Astrocyte of the spinal cord (primary cell): ENCODE results near the gene MAPK13.
"Not testable (repeated sequence)": the region's sequence is repeated elsewhere in the genome, so short reads cannot be mapped to it uniquely, and the experiment has no call there.

Experiments
- DNase-seq: peaks from one replicate; pipeline ENCODE4 v3.0.0; 2011; ENCODE audit warnings: low read depth, low spot score
- H3K4me3 ChIP-seq: 2 replicates; pipeline ENCODE4 v1.5.1; 2011; ENCODE audit warnings: low read depth, mild to moderate bottlenecking, low read length, moderate library complexity
- in situ Hi-C: cut with HindIII; loops from 2 replicates; pipeline ENCODE4 v1.10.0; 2017; ENCODE audit warnings: low sequenced_read_pairs
- TF ChIP-seq, protein P1 (sequence below): IDR thresholded peaks from 2 replicates; pipeline ENCODE4 v1.5.1; 2012; ENCODE audit warnings: low read depth, mild to moderate bottlenecking, low read length, inconsistent platforms

Gene MAPK13

DNA sequence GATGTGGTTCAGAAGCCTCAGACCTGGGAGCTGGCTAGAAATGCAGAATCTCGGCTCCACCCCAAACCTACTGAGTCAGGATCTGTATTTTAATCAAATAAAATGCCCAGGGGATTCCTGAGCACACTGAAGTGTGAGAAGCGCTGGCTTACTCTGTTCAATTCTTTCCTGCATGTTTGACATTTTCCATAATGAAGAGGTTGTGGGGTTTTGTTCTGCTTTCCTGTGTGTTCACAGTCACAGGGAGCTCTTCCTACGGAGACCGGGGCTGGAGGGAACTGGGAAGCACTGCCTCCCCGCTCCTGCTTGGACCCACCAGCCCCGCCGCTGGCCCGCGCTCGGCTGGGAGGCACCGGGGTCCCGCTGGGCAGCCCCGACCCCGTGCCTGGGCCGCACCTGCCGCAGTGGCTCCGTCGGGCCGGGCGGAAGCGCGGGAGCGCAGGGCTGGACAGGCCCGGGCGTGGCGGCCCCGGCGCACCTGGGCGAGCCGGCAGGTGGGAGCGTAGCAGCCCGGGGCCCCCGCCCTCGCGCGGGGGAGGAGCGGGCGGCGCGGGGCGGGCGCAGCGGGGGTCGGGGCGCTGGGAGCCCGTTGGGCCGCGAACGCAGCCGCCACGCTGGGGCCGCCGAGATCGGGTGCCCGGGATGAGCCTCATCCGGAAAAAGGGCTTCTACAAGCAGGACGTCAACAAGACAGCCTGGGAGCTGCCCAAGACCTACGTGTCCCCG is at the start of gene MAPK13:
MAPK13 (plus strand) TSS at position 573 of the 726 bp plus-strand sequence; CDS start at position 643, 70 bp downstream.
- no peak for DNase-seq
- H3K4me3 ChIP-seq, result peak within 1 kb of the TSS; percentile 12
- TF ChIP-seq, protein P1, sequence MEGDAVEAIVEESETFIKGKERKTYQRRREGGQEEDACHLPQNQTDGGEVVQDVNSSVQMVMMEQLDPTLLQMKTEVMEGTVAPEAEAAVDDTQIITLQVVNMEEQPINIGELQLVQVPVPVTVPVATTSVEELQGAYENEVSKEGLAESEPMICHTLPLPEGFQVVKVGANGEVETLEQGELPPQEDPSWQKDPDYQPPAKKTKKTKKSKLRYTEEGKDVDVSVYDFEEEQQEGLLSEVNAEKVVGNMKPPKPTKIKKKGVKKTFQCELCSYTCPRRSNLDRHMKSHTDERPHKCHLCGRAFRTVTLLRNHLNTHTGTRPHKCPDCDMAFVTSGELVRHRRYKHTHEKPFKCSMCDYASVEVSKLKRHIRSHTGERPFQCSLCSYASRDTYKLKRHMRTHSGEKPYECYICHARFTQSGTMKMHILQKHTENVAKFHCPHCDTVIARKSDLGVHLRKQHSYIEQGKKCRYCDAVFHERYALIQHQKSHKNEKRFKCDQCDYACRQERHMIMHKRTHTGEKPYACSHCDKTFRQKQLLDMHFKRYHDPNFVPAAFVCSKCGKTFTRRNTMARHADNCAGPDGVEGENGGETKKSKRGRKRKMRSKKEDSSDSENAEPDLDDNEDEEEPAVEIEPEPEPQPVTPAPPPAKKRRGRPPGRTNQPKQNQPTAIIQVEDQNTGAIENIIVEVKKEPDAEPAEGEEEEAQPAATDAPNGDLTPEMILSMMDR, result no peak
- in situ Hi-C loops, result no loop called here

DNA sequence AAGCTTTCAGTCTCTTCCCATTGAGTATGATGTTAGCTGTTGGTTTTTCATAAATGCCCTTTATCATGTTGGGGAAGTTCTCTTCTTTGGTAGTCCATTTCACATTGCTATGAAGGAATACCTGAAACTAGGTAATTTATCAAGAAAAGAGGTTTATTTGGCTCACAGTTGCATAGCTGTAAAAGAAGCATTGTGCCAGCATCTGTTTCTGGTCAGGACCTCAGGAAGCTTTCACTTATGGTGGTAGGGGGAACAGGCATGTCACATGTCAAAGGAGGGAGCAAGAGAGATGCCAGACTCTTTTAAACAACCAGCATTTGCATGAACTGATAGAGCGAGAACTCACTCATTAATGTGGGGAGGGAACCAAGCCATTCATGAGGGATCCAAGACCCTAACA is 48.0 kb upstream of the MAPK13 start:
- DNase-seq, result no peak
- in situ Hi-C loops, result no loop called here
- TF ChIP-seq, protein P1, result no peak
- no peak overlapping the region for H3K4me3 ChIP-seq

DNA sequence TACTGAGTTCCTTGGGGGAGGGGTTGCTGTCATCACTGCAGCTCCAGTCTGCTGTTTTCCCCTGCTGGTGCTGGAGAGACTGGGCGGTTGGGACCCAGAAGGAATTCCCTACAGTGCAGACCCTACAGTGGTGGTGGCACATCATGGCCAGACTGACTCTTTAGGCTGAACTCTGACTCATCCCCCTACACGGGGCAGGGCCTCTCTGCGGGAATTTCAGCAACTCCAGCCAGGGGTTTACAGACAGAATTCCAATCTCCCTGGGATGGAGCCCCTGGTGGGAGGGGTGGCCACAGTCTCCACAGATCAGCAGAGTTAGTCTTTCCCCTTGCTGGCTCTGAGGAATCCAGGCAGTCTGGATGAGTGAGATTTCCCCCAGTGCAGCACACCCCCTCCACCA is 46.9 kb upstream of the MAPK13 start:
- H3K4me3 ChIP-seq, result no peak overlapping the region
- TF ChIP-seq, protein P1, result no peak
- in situ Hi-C loops, result no loop called here
- no peak for DNase-seq

DNA sequence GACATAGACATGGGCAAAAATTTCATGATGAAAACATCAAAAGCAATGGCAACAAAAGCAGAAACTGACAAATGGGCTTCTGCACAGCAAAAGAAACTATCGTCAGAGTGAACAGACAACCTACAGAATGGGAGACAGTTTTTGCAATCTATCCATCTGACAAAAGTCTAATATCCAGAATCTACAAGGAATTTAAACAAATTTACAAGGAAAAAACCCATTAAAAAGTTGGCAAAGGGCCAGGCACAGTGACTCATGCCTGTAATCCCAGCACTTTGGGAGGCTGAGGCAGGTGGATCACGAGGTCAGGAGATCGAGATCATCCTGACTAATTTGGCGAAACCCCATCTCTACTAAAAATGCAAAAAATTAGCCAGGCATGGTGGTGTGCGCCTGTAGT is 42.1 kb upstream of the MAPK13 start:
- DNase-seq, in situ Hi-C loops, H3K4me3 ChIP-seq: not testable (repeated sequence)

DNA sequence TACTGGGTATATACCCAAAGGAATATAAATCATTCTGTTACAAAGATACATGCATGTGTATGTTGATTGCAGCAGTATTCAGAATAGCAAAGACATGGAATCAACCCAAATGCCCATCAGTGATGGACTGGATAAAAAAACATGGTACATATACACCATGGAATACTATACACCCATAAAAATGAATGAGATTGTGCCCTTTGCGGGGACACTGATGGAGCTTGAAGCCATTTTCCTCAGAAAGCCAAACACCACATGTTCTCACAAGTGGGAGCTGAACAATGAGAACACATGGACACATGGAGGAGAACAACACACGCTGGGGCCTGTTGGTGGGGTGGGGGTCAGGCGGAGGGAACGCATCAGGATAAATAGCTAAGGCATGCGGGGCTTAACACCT is 41.3 kb upstream of the MAPK13 start:
- no peak overlapping the region for H3K4me3 ChIP-seq
- in situ Hi-C loops, result no loop called here
- TF ChIP-seq, protein P1, result no peak
- DNase-seq, result no peak

DNA sequence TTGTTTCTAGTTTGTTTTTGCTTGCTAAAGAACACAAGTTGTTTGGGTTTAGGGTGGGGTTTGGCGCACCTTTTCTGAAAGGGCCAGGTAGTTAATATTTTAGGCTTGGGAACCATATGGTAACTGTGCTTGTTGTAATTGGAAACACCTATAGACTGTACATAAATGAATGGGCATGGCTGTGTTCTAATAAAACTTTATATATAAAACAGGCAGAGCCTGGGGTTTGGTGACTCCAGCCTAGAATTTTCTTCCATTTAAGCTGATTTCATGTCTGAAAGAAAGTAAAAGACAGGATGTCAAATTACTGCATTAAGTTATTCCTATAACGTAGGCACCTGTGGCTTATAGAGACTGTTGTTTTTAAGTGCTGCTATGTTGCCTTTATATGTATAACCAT is 36.1 kb upstream of the MAPK13 start:
- TF ChIP-seq, protein P1, result no peak
- DNase-seq, result no peak
- H3K4me3 ChIP-seq, result no peak overlapping the region
- in situ Hi-C loops, result no loop called here

DNA sequence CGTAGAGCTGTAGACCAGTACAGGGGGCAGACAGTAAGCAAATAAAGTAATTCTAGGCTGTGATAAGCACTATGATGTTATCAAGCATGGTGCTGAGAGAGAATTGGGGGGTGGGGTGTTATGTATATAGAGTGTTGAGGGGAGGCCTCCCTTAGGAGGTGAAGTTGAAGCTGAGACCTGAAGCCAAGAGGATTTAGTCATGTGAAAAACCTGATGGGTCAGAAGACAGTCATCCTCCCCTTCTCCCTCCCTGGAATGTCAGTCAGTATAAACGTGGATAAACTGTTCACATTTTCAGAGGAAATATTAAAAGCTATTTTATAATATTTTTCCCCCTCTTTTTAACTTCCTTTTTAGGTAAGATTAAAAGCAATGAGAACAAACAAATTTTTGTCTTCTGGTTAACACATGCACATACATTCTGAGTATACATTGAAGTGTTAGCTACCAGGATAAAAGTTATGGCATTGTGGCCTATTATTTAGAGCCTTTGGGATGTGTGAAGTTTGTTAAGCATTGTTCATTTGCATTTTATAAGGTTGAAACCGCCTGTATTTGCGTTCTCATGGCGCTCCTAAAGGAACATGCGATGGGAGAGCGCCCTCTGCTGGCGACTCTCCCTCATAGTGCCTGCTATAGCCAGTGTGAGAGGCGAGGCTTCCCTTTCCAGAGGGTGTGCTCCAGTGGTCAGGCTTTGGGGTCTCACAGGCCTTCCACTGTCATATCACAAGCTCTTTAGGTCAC is 35.4 kb upstream of the MAPK13 start:
- DNase-seq, result peak; percentile 77
- in situ Hi-C loops, result no loop called here
- TF ChIP-seq, protein P1, result peak; percentile 87
- no peak overlapping the region for H3K4me3 ChIP-seq
